ENCODE data around the gene SLC8B1.

GRCh38 chr12:113268136-113268535 lies 66.8 kb downstream of the SLC8B1 start:
- TF ChIP-seq TAF1 (IDR thresholded peaks at IDR 0.05; ENCODE audit: low read depth) (no peak), SMC3 (conservative IDR thresholded peaks at IDR 0.05; ENCODE audit: poor library complexity) (no peak), POLR2AphosphoS5 (IDR thresholded peaks at IDR 0.05) (no peak), EZH2 (IDR thresholded peaks at IDR 0.05; ENCODE audit: borderline replicate concordance, insufficient read depth, low read length, poor library complexity, severe bottlenecking) (no peak), EP300 (conservative IDR thresholded peaks at IDR 0.05; ENCODE audit: poor library complexity, severe bottlenecking) (no peak), REST (IDR thresholded peaks at IDR 0.05; ENCODE audit: borderline replicate concordance) (no peak), RAD21 (conservative IDR thresholded peaks at IDR 0.05) (no peak), MXI1 (conservative IDR thresholded peaks at IDR 0.05; ENCODE audit: poor library complexity, severe bottlenecking) (no peak)
- TF ChIP-seq, protein P1, sequence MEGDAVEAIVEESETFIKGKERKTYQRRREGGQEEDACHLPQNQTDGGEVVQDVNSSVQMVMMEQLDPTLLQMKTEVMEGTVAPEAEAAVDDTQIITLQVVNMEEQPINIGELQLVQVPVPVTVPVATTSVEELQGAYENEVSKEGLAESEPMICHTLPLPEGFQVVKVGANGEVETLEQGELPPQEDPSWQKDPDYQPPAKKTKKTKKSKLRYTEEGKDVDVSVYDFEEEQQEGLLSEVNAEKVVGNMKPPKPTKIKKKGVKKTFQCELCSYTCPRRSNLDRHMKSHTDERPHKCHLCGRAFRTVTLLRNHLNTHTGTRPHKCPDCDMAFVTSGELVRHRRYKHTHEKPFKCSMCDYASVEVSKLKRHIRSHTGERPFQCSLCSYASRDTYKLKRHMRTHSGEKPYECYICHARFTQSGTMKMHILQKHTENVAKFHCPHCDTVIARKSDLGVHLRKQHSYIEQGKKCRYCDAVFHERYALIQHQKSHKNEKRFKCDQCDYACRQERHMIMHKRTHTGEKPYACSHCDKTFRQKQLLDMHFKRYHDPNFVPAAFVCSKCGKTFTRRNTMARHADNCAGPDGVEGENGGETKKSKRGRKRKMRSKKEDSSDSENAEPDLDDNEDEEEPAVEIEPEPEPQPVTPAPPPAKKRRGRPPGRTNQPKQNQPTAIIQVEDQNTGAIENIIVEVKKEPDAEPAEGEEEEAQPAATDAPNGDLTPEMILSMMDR (IDR thresholded peaks at IDR 0.05; ENCODE audit: poor library complexity, severe bottlenecking): no peak

Measured in neural cell (in vitro differentiated cells).